Measurements from ENCODE around the gene VKORC1L1. TPM values are rescaled to one million over a fixed set of nuclear protein-coding genes. Genes with fewer than 3 reads are reported as not detected.

Gene VKORC1L1
- total RNA-seq, 6 experiments from 2014 or later, result 33.9 to 46.0 (median 43.1) TPM

GRCh38 chr7:65975814-65976445 is 103.1 kb downstream of the VKORC1L1 start:
- no peak for DNase-seq
- Mint-ChIP-seq H3K27me3 (ENCODE audit: insufficient read depth) (no peaks in the 10 kb centered on the region), H3K9me3 (no peaks in the 10 kb centered on the region), H3K27ac (no peak overlapping the region), H3K4me1 (ENCODE audit: low read depth) (peaks cover 7% of the 10 kb centered on the region), H3K36me3 (ENCODE audit: low read depth) (peaks cover 21% of the 10 kb centered on the region), H3K4me3 (no peak overlapping the region)
- no peak for TF ChIP-seq CTCF (IDR thresholded peaks at IDR 0.05)

DNA sequence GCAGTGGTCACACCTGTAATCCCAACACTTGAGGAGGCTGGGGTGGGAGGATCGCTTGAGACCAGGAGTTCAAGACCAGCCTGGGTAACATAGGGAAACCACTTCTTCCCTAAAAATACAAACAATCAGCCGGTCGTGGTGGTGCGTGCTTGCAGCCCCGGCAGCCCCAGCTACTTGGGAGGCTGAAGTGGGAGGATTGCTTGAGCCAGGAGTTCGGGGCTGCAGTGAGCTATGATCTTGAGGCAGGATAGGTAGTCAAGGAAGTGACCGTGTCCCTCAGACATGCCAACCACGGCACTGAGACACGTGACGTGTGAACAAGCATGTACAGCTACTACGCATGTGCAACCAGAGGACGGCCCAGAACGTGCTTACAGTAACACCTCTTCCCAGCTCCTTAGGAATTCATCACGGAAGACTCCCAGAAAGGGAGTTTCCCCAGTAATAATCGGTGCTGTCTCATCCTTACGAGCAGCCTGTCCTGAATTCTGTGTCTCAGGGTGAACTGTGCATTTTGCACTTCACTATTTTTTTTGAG is 103.9 kb downstream of the VKORC1L1 start:
- H3K4me3 Mint-ChIP-seq, result no peak overlapping the region
- H3K27ac Mint-ChIP-seq, result peak overlapping the region; percentile 40; the same call in 1 of the 2 replicates
- DNase-seq, result no peak
- H3K36me3 Mint-ChIP-seq (ENCODE audit: low read depth), result peaks cover 21% of the 10 kb centered on the region
- TF ChIP-seq CTCF (IDR thresholded peaks at IDR 0.05), result no peak
- H3K9me3 Mint-ChIP-seq, result no peaks in the 10 kb centered on the region
- peaks cover 9% of the 10 kb centered on the region for H3K4me1 Mint-ChIP-seq (ENCODE audit: low read depth)
- no peaks in the 10 kb centered on the region for H3K27me3 Mint-ChIP-seq (ENCODE audit: insufficient read depth)

GRCh38 chr7:65978891-65979582 is 106.2 kb downstream of the VKORC1L1 start:
- no peaks in the 10 kb centered on the region for H3K9me3 Mint-ChIP-seq
- H3K4me1 Mint-ChIP-seq (ENCODE audit: low read depth), result peaks cover 11% of the 10 kb centered on the region
- no peak for DNase-seq
- no peak for TF ChIP-seq CTCF (IDR thresholded peaks at IDR 0.05)
- H3K4me3 Mint-ChIP-seq, result no peak overlapping the region
- no peaks in the 10 kb centered on the region for H3K27me3 Mint-ChIP-seq (ENCODE audit: insufficient read depth)
- peaks cover 12% of the 10 kb centered on the region; the same call in 1 of the 2 replicates for H3K36me3 Mint-ChIP-seq (ENCODE audit: low read depth)
- H3K27ac Mint-ChIP-seq, result no peak overlapping the region

DNA sequence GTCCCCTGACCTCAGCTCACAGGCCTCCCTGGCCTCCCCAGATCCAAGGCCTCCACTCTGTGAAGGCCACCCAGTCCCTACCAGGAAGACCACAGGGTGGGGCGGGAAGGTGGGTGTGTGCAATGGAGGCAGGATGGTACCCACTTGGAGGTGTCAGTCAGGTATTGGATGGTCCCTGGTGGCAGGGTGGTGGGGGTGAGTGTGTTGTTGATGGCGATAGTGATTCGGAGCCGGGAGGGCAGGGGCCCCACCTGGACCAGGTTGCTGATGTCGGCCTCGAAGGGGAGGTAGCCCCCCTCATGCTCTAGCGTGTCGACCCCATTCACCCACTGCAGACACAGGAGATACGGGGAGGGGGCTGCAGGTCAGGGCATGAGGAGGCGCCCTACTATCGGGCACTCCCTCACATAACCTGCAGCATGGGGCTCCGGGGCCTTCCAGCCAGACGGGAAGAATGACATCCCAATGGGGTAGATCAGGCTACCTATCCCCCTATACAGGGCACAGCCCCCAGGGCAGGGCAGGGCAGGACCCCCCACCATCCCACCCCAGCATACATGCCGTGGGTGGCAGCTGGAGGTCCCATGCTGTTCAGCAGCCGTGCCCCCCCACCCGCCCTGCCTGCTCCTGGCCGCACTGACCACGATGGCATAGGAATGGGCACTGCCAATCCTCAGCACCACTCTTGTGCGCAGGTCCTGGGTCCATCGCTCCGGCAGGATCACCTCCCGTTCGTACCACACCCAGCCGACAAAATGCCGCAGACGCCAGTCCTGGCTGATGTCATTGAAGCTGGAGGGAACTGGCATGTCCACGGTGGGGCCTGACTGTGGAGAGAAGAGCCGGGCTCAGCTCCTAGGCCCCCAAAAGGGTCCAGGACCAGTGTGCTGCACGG is 107.0 kb downstream of the VKORC1L1 start:
- H3K27me3 Mint-ChIP-seq (ENCODE audit: insufficient read depth), result no peaks in the 10 kb centered on the region
- H3K36me3 Mint-ChIP-seq (ENCODE audit: low read depth), result peaks cover 9% of the 10 kb centered on the region; the same call in 1 of the 2 replicates
- no peaks in the 10 kb centered on the region for H3K9me3 Mint-ChIP-seq
- no peak for DNase-seq
- H3K4me3 Mint-ChIP-seq, result no peak overlapping the region
- no peak for TF ChIP-seq CTCF (IDR thresholded peaks at IDR 0.05)
- peaks cover 15% of the 10 kb centered on the region for H3K4me1 Mint-ChIP-seq (ENCODE audit: low read depth)
- H3K27ac Mint-ChIP-seq, result peak overlapping the region; percentile 33; the same call in 1 of the 2 replicates

Measured in HFFc6 (cell line).